DMS53 treated with DMSO at 0.1 percent for 48 hours (cell line): ENCODE measurements around the gene UTS2R.
"Not testable (repeated sequence)": the region's sequence is repeated elsewhere in the genome, so short reads cannot be mapped to it uniquely, and the experiment has no call there.

Experiments
- DNase-seq: peaks from one replicate; lab custom pipeline; 2025; ENCODE audit not compliant: unreplicated experiment; lab: John Stamatoyannopoulos, UW

The UTS2R gene

DNA sequence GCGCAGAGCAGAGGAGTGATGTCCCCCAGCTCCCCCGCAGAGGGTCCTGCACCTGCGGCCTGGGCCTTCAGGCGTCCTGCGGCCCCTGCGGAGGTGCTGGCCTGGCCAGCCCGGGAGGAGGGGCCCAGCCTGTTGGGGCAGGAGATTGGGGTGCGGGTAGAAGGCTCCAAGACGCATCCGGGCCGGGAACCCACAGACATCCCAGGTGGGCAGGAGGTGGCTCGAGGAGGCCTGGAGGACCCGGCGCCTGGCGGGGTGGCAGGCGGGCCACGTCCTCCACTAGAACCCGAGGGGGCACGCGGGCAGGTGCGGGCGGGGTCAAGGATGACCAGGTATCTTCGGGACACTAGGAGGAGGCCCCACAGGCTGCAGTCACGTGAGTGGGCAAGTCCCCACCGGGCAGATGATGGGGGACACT lies 37.4 kb upstream of the UTS2R start:
- DNase-seq: no peak

DNA sequence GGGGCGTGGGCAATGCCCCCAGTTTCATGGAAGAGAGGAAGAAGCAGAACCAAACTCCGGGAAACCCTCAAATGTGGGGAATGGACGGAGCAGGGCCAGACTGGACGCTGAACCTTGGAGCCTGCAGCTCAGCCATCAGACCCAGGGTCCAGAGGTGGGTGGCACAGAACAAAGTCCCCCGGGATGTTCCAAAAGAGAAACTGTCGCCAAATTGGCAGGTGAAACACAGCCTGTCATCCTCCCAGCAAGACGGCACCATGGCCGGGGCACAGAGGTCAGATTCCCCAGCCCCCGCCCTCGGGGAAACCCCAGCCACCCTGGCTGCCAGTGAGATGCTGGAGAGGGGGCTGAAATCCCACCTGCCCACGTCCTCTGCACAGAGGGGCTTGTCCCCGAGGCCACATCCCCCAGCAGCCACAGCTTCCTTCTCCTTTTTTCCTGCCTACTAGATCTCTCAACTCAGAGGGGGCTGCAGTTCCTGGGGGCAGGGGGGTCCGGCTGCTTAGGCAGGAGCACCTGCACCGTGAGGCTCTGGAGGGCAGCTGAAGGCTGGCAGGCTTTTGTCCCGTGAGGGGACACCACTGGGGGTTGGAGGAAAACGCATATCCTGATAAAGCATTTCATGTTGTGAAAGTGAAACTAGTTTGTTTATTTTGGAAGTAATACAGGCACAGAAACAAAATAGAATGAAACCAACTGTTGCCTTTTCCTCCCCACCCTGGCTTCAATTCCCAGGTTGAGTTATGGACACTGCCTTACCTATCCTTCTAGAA lies 36.8 kb upstream of the UTS2R start:
- DNase-seq: no peak

- peak; percentile 26 for DNase-seq
Measured at GRCh38 chr17:82338858-82339633, 32.5 kb upstream of the UTS2R start.

GRCh38 chr17:82339634-82340580 lies 31.7 kb upstream of the UTS2R start:
- no peak for DNase-seq

DNA sequence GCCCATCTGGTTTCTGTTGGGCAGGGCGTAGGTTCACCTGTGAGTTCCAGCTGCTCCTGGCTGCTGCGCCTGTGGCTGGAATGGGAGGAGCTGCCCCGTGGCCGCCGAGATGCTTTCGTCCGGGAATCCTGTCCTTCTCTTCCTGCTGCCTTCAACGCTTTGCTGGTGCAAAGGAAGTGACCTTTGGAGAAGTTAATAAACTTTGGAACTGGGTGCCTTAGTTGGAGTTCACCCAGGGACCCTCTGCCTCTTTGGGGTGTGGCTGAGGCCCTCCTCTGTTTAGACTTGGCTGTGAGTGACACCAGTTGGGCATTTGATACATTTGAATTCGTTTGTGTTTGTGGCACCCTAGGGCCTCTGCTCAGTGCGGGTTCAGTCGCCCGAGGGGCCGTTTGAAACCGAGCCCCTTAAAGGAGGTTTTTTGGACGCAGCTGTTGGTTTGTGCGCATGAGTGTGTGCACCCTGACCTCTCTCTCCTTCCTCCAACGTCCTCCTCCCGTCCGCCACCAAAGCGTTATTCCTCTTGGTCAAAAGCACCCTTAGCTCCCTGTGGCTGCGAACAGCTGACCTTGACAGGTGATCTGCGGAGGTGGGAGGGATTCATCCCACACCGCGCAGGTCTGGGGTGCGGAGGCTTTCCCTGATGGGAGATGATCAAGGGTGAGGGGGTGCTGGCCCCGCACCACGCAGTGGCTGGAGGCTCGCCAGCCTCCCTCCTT lies 29.0 kb upstream of the UTS2R start:
- DNase-seq: no peak

GRCh38 chr17:82343560-82343959 lies 28.0 kb upstream of the UTS2R start:
- no peak for DNase-seq

- no peak for DNase-seq
Measured at GRCh38 chr17:82344175-82344907, 27.2 kb upstream of the UTS2R start.

DNA sequence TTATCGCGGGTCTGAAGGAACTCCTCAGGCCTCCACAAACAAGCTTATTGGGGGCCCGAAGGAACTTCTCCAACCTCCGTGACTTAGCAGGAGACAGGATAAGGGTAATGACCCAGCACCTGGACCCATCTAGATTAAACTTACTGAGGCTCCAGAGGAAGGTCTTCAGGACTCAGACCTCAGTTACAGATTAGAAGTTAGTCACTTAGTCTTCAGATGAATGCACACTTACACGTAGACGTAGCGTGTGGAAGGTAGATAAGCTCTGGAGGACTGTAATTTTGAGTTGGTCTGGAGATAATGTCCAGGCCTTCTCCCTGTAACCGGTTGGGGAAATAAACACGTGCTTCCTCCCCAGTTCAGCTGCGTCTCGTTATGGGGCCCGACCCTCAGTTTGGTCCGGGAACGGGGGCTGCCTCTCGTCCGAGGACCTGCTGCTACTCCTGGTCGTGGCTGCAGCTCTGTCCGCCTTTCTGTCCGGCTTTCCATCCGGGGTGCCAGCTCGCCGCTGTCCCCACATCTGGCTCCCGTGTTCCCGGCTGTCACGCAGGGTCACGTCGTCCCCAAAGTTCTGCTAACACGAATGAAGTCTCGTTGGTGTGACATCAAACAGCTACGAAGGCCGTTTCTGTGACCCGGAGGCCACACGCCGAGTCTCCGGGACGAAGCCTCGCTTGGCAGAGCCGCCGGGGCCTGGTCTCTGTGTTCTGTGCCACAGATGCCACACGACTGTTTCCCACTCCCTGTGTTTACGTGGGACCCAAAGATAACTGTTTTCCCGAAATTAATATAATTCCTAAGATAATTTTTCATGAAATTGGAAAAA lies 26.2 kb upstream of the UTS2R start:
- DNase-seq: no peak

GRCh38 chr17:82346342-82347300 lies 24.9 kb upstream of the UTS2R start:
- DNase-seq: no peak

- DNase-seq: not testable (repeated sequence)
Measured at GRCh38 chr17:82347994-82348393, 23.6 kb upstream of the UTS2R start.

DNA sequence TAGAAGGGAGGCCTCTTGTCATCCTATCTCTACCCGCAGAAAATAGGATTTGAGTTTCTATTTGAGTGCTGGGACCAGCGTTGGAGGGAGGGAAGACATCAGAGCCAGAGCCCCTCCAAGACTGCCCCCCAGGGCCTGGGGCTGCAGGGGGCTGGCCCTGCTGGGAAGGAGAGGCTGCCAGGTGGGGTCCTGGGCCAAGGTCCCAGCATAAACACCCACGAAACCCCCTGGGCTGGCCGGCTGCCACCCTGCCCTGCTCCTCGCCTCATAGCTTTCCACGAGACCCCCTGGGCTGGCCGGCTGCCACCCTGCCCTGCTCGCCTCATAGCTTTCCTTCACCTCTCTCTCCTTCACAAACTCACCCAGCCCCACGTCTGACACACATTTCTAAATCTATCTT lies 23.1 kb upstream of the UTS2R start:
- DNase-seq: no peak

DNA sequence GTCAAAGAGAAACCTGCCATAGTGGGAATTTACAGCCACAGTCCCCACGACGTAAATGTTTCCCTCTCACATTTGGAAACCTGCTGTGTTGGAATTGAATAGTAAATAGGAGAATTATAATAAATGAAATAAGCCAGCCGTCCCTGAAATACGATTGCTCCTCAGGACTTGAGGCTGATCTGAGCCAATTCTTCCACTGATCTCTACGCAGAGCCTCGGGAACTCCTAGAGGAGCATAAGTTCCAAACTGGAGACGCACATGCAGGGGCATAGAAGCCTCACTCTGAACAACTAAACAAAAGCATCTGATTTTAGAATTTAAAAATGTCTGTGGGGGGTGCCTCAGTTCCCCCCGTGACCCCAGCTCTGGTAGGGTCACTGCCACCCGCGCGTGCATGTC lies 22.7 kb upstream of the UTS2R start:
- no peak for DNase-seq

GRCh38 chr17:82349287-82349701 lies 22.3 kb upstream of the UTS2R start:
- no peak for DNase-seq

DNA sequence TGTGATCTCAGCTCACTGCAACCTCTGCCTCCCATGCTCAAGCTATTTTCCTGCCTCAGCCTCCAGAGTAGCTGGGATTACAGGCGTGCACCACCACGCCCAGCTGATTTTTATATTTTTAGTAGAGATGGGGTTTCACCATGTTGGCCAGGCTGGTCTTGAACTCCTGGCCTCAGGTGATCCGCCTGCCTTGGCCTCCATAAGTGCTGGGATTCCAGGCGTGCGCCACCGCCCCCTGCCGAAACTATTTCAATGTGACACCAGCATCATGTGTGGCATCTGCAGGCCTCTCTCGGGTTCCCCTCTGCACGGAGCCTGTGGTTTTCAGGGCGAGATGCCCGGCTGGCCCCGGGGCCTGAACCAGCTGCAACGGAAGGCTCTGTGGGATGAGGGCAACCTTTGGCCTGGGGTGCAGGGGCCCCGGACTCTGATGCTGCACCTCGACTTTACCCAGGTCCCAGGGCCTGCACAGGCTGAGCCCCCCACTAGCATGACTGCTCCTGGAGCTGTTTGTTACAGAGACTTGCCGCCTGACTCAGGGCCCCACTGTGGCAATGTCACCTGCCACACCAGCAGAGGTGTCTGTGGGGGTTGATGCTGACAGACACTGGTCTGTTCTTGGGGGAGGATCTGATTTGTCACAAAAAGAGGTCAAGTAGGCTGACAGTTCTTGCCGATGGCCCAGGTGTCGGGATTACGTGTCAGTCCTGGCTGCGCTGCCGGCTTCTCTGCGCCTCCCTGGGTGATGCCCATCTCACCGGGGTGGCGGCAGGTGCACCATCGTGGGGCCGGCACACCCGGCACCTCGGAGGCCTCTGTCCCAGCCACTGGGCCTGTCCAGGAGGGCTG lies 21.2 kb upstream of the UTS2R start:
- DNase-seq: no peak

DNA sequence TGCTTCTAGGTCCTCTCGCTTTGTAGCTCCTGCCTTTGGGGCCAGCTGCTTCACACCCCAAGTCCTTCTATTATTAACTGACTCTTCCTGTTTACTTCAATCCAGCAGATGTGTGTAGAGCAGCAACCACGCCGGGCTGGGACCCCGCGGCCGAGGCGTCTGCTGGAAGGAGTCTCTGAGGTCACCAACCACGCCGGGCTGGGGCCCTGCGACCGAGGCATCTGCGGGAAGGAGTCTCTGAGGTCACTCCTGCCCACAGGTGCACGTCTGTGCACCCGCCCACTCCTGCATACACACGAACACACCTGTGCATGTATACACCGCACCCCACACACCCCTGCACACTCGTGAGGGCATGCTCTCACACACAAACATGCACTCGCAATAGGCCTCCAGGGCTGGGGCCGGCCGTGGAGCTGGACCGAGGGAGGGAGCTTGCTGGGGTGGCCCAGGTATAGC lies 20.3 kb upstream of the UTS2R start:
- DNase-seq: no peak

- DNase-seq: peak; percentile 77
Measured at GRCh38 chr17:82351713-82352488, 19.7 kb upstream of the UTS2R start.
